WTC11 (cell line): ENCODE results near the gene MAGI2.

ENCODE experiments used
- CBFB ChIP-seq: sonication (generic); formaldehyde crosslinking; IDR thresholded peaks from 2 replicates; pipeline ENCODE4 v1.8.1; 2022; ENCODE audit warnings: mild to moderate bottlenecking, low read depth, missing genetic modification reagents
- CREB1 ChIP-seq: sonication (generic); formaldehyde crosslinking; IDR thresholded peaks from 2 replicates; pipeline ENCODE4 v1.8.0; 2023; ENCODE audit warnings: mild to moderate bottlenecking, missing genetic modification reagents
- GABPB1 ChIP-seq: sonication (generic); formaldehyde crosslinking; IDR thresholded peaks from 2 replicates; pipeline ENCODE4 v1.8.1; 2023; ENCODE audit warnings: mild to moderate bottlenecking, missing genetic modification reagents
- NR2C2 ChIP-seq: sonication (generic); formaldehyde crosslinking; IDR thresholded peaks from 2 replicates; pipeline ENCODE4 v1.8.0; 2022; ENCODE audit warnings: mild to moderate bottlenecking, missing genetic modification reagents
- SP1 ChIP-seq: sonication (generic); formaldehyde crosslinking; conservative IDR thresholded peaks from 2 replicates; pipeline ENCODE4 v1.8.1; 2022; ENCODE audit warnings: missing genetic modification reagents
- TCF7 ChIP-seq: sonication (generic); formaldehyde crosslinking; IDR thresholded peaks from 2 replicates; pipeline ENCODE4 v1.8.0; 2022; ENCODE audit warnings: mild to moderate bottlenecking, low read depth, missing genetic modification reagents, moderate library complexity
- TEAD4 ChIP-seq: sonication (generic); formaldehyde crosslinking; IDR thresholded peaks from 2 replicates; pipeline ENCODE4 v1.8.0; 2022; ENCODE audit warnings: mild to moderate bottlenecking, missing genetic modification reagents
- ZNF423 ChIP-seq: fragments of 250-450 bp; sonication (Bioruptor Pico); IDR thresholded peaks from 2 replicates; pipeline ENCODE4 v2.1.2; 2022; ENCODE audit warnings: mild to moderate bottlenecking, moderate library complexity
- TF ChIP-seq, protein P1 (sequence below): fragments of 200-600 bp; IDR thresholded peaks from 2 replicates; pipeline ENCODE4 v1.8.0; 2022; ENCODE audit warnings: antibody characterized with exemption
- TF ChIP-seq, protein P2 (sequence below): sonication (generic); formaldehyde crosslinking; IDR thresholded peaks from 2 replicates; pipeline ENCODE4 v1.8.0; 2023; ENCODE audit warnings: missing genetic modification reagents
- TF ChIP-seq, protein P3 (sequence below): sonication (generic); formaldehyde crosslinking; IDR thresholded peaks from 2 replicates; pipeline ENCODE4 v1.8.1; 2022; ENCODE audit warnings: mild to moderate bottlenecking, missing genetic modification reagents, moderate library complexity, borderline replicate concordance
- TF ChIP-seq, protein P4 (sequence below): sonication (generic); formaldehyde crosslinking; IDR thresholded peaks from 2 replicates; pipeline ENCODE4 v1.8.0; 2023; ENCODE audit warnings: mild to moderate bottlenecking, missing genetic modification reagents

DNA sequence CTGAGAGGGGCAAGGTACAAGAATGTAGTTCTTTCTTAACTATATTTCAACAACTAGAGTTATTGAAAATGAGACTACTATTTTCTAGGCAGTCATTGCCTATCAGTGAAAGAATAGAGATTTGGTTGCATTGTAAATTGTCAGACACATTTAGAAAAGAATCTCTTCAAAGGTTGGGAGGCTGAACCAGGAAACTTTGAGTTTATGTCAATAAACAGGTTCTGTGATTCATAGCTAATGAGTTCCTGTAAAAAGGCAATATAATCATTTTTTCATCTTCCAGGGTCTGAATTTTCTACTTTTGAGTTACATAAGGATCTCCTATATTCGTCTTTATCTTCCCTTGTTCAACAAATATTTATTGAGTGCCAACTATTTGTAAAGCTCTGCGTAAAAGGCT, 47.1 kb downstream of the MAGI2 start:
- TF ChIP-seq, protein P1, sequence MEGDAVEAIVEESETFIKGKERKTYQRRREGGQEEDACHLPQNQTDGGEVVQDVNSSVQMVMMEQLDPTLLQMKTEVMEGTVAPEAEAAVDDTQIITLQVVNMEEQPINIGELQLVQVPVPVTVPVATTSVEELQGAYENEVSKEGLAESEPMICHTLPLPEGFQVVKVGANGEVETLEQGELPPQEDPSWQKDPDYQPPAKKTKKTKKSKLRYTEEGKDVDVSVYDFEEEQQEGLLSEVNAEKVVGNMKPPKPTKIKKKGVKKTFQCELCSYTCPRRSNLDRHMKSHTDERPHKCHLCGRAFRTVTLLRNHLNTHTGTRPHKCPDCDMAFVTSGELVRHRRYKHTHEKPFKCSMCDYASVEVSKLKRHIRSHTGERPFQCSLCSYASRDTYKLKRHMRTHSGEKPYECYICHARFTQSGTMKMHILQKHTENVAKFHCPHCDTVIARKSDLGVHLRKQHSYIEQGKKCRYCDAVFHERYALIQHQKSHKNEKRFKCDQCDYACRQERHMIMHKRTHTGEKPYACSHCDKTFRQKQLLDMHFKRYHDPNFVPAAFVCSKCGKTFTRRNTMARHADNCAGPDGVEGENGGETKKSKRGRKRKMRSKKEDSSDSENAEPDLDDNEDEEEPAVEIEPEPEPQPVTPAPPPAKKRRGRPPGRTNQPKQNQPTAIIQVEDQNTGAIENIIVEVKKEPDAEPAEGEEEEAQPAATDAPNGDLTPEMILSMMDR: no peak
- no peak for TF ChIP-seq GABPB1 (CRISPR knock-in tag)
- no peak for TF ChIP-seq NR2C2 (CRISPR knock-in tag)
- TF ChIP-seq TEAD4 (CRISPR knock-in tag): no peak
- TF ChIP-seq, protein P2, sequence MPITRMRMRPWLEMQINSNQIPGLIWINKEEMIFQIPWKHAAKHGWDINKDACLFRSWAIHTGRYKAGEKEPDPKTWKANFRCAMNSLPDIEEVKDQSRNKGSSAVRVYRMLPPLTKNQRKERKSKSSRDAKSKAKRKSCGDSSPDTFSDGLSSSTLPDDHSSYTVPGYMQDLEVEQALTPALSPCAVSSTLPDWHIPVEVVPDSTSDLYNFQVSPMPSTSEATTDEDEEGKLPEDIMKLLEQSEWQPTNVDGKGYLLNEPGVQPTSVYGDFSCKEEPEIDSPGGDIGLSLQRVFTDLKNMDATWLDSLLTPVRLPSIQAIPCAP (CRISPR knock-in tag): no peak
- no peak for TF ChIP-seq ZNF423
- TF ChIP-seq TCF7 (CRISPR knock-in tag): no peak
- TF ChIP-seq CREB1 (CRISPR knock-in tag): no peak
- TF ChIP-seq CBFB (CRISPR knock-in tag): no peak
- TF ChIP-seq SP1 (CRISPR knock-in tag): no peak
- TF ChIP-seq, protein P3, sequence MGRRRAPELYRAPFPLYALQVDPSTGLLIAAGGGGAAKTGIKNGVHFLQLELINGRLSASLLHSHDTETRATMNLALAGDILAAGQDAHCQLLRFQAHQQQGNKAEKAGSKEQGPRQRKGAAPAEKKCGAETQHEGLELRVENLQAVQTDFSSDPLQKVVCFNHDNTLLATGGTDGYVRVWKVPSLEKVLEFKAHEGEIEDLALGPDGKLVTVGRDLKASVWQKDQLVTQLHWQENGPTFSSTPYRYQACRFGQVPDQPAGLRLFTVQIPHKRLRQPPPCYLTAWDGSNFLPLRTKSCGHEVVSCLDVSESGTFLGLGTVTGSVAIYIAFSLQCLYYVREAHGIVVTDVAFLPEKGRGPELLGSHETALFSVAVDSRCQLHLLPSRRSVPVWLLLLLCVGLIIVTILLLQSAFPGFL (CRISPR knock-in tag): no peak
- TF ChIP-seq, protein P4, sequence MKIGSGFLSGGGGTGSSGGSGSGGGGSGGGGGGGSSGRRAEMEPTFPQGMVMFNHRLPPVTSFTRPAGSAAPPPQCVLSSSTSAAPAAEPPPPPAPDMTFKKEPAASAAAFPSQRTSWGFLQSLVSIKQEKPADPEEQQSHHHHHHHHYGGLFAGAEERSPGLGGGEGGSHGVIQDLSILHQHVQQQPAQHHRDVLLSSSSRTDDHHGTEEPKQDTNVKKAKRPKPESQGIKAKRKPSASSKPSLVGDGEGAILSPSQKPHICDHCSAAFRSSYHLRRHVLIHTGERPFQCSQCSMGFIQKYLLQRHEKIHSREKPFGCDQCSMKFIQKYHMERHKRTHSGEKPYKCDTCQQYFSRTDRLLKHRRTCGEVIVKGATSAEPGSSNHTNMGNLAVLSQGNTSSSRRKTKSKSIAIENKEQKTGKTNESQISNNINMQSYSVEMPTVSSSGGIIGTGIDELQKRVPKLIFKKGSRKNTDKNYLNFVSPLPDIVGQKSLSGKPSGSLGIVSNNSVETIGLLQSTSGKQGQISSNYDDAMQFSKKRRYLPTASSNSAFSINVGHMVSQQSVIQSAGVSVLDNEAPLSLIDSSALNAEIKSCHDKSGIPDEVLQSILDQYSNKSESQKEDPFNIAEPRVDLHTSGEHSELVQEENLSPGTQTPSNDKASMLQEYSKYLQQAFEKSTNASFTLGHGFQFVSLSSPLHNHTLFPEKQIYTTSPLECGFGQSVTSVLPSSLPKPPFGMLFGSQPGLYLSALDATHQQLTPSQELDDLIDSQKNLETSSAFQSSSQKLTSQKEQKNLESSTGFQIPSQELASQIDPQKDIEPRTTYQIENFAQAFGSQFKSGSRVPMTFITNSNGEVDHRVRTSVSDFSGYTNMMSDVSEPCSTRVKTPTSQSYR: no peak
